SK-N-SH (cell line): ENCODE measurements around the gene UTP25. TPM values are rescaled to one million over a fixed set of nuclear protein-coding genes. Genes with fewer than 3 reads are reported as not detected.
A peak's percentile ranks its signal among the peaks of the same experiment; 100 is the strongest.

ENCODE experiments used
- CTCF ChIA-PET: fragments of 300-600, 350-600 bp; formaldehyde crosslinking; extraction: SDS; loops from one replicate; lab custom pipeline; 2021; lab: Yijun Ruan, JAX
- POLR2A ChIA-PET: fragments of 350-600 bp; sonication (Branson Sonifier 250); formaldehyde crosslinking; extraction: SDS; loops from one replicate; lab custom pipeline; 2020; ENCODE audit warnings: antibody characterized with exemption, inconsistent platforms; lab: Yijun Ruan, JAX
- DNase-seq: peaks from one replicate; pipeline ENCODE4 v3.0.0; 2012
- H2AFZ ChIP-seq: fragments of 200-600 bp; sonication (generic); 2 replicates; pipeline ENCODE4 v1.8.1; 2016; ENCODE audit warnings: antibody characterized with exemption, mild to moderate bottlenecking, low read depth
- H3F3A ChIP-seq: fragments of 200-600 bp; sonication (generic); replicated peaks from 2 replicates; pipeline ENCODE3; 2016; ENCODE audit warnings: antibody characterized with exemption, mild to moderate bottlenecking; ENCODE audit not compliant: insufficient read depth
- H3K27ac ChIP-seq, 2 experiments: fragments of 200-500 bp in 1 of 2; fragments of 200-600 bp in 1 of 2; sonication (Bioruptor generic) in 1 of 2; sonication (generic), shearing (Covaris generic) in 1 of 2; 2 replicates each; pipeline versions ENCODE4 v1.5.1 to v1.6.1; 2014 to 2016; ENCODE audit warnings: low read depth in 2 of 2, inconsistent platforms in 1 of 2, low read length in 1 of 2, mild to moderate bottlenecking in 1 of 2, mixed read lengths in 1 of 2
- H3K27me3 ChIP-seq: fragments of 200-600 bp; sonication (generic), shearing (Covaris generic); 2 replicates; pipeline ENCODE4 v1.6.1; 2016; ENCODE audit warnings: mixed run types; ENCODE audit not compliant: insufficient read depth
- H3K36me3 ChIP-seq, 2 experiments: fragments of 200-500 bp in 1 of 2; fragments of 200-600 bp in 1 of 2; sonication (Bioruptor generic) in 1 of 2; sonication (generic) in 1 of 2; replicated peaks in 1 of 2; 2 replicates each; pipeline versions ENCODE3 to v1.5.1; 2014 to 2016; ENCODE audit warnings: low read length in 1 of 2, mild to moderate bottlenecking in 1 of 2; ENCODE audit not compliant: insufficient read depth in 2 of 2, control insufficient read depth in 1 of 2
- H3K4me1 ChIP-seq, 2 experiments: fragments of 200-500 bp in 1 of 2; fragments of 200-600 bp in 1 of 2; sonication (Bioruptor generic) in 1 of 2; sonication (generic), shearing (Covaris generic) in 1 of 2; 2 replicates each; pipeline versions ENCODE4 v1.5.1 to v1.6.1; 2014 to 2016; ENCODE audit warnings: low read depth in 1 of 2, low read length in 1 of 2, mixed run types in 1 of 2; ENCODE audit not compliant: insufficient read depth in 2 of 2, control insufficient read depth in 1 of 2
- H3K4me2 ChIP-seq: fragments of 200-600 bp; sonication (generic), shearing (Covaris generic); 2 replicates; pipeline ENCODE4 v1.6.1; 2017; ENCODE audit warnings: mixed run types
- H3K4me3 ChIP-seq, 2 experiments: fragments of 200-500 bp in 1 of 2; fragments of 200-600 bp in 1 of 2; sonication (Bioruptor generic) in 1 of 2; sonication (generic), shearing (Covaris generic) in 1 of 2; 2 replicates each; pipeline versions ENCODE4 v1.5.1 to v1.8.1; 2014 to 2016; ENCODE audit warnings: low read depth in 2 of 2, inconsistent platforms in 1 of 2, low read length in 1 of 2, mild to moderate bottlenecking in 1 of 2, mixed read lengths in 1 of 2, moderate library complexity in 1 of 2
- H3K79me2 ChIP-seq: fragments of 200-600 bp; sonication (generic); 2 replicates; pipeline ENCODE4 v1.8.1; 2017; ENCODE audit warnings: mild to moderate bottlenecking; ENCODE audit not compliant: insufficient read depth
- H3K9ac ChIP-seq: fragments of 200-600 bp; sonication (generic); 2 replicates; pipeline ENCODE4 v1.6.1; 2017; ENCODE audit warnings: mixed run types
- H3K9me2 ChIP-seq: fragments of 200-600 bp; sonication (generic); 2 replicates; pipeline ENCODE4 v1.6.1; 2017; ENCODE audit warnings: mixed run types
- H3K9me3 ChIP-seq: fragments of 200-600 bp; sonication (generic); 2 replicates; pipeline ENCODE4 v1.6.1; 2017; ENCODE audit warnings: mixed run types, mild to moderate bottlenecking, moderate library complexity
- H4K20me1 ChIP-seq: fragments of 200-600 bp; sonication (generic); 2 replicates; pipeline ENCODE4 v1.6.1; 2017; ENCODE audit warnings: mild to moderate bottlenecking, mixed run types; ENCODE audit not compliant: insufficient read depth
- EZH2phosphoT487 ChIP-seq: fragments of 200-600 bp; sonication (generic); IDR thresholded peaks from 2 replicates; pipeline ENCODE4 v1.6.1; 2017; ENCODE audit warnings: low read depth, mixed run types, mild to moderate bottlenecking, antibody characterized with exemption, moderate library complexity, borderline replicate concordance
- FOSL2 ChIP-seq: IDR thresholded peaks from 2 replicates; pipeline ENCODE4 v1.4.0; 2012; ENCODE audit warnings: low read depth, mild to moderate bottlenecking, moderate library complexity, borderline replicate concordance
- FOXM1 ChIP-seq: IDR thresholded peaks from 2 replicates; pipeline ENCODE4 v1.4.0; 2012; ENCODE audit warnings: low read depth, mild to moderate bottlenecking
- GABPA ChIP-seq: IDR thresholded peaks from 2 replicates; pipeline ENCODE4 v1.4.0; 2012; ENCODE audit warnings: low read depth, mild to moderate bottlenecking
- IRF3 ChIP-seq: fragments of 150-350 bp; IDR thresholded peaks from 2 replicates; pipeline ENCODE4 v1.6.1; 2016; ENCODE audit warnings: mild to moderate bottlenecking, low read depth, low read length
- REST ChIP-seq: IDR thresholded peaks from 2 replicates; pipeline ENCODE4 v1.6.1; 2012; ENCODE audit warnings: mild to moderate bottlenecking, low read depth, low read length, moderate library complexity
- RXRA ChIP-seq: IDR thresholded peaks from 2 replicates; pipeline ENCODE4 v1.4.0; 2012; ENCODE audit warnings: low read depth, mild to moderate bottlenecking, borderline replicate concordance
- TAF1 ChIP-seq: IDR thresholded peaks from 2 replicates; pipeline ENCODE4 v1.6.1; 2012; ENCODE audit warnings: low read depth, mild to moderate bottlenecking, low read length, moderate library complexity, borderline replicate concordance
- TCF12 ChIP-seq: IDR thresholded peaks from 2 replicates; pipeline ENCODE4 v1.4.0; 2012
- USF1 ChIP-seq: IDR thresholded peaks from 2 replicates; pipeline ENCODE4 v1.4.0; 2012; ENCODE audit warnings: low read depth, borderline replicate concordance
- WGBS: methylation state at CpG from one replicate; pipeline ENCODE4 v1.1.6; 2017; ENCODE audit warnings: low lambda C conversion rate; 5-methylcytosine and 5-hydroxymethylcytosine counted together
- polyA plus RNA-seq, 3 experiments: library from polyadenylated mRNA; depleted of rRNA; stranded (reverse); fragments of >200 nt; gene quantifications; 2 replicates each; pipeline ENCODE4 v1.2.3, GENCODE V29; 2012

Gene UTP25
- polyA plus RNA-seq, 1 of the 3 experiments (the other 2 are of a cell fraction), result 6.3 TPM

- TF ChIP-seq IRF3, result no peak
- no peak for TF ChIP-seq REST
- no peak for TF ChIP-seq TCF12
- TF ChIP-seq FOXM1, result no peak
- no peak for TF ChIP-seq TAF1
- no peak for TF ChIP-seq USF1
- TF ChIP-seq GABPA, result no peak
These were observed 38.5 kb upstream of the UTP25 start (continued) for GRCh38 chr1:209789245-209789644.

GRCh38 chr1:209790286-209791193, 37.2 kb upstream of the UTP25 start:
- CTCF ChIA-PET, result interaction anchor here (1.0 to 2.1 kb wide), 4 partner anchors 12 to 37 kb away, joined by 3 to 12 read pairs (median 3); no protein-coding TSS in a partner anchor
- POLR2A ChIA-PET, result interaction anchor here (0.8 kb wide), 1 partner anchor 36 kb away, joined by 3 read pairs; no protein-coding TSS in a partner anchor
- TF ChIP-seq RXRA, result no peak
- 0 out of 2 replicates have a peak, but pooled peaks have one; percentile 12 for TF ChIP-seq FOSL2
- TF ChIP-seq EZH2phosphoT487, result no peak
- TF ChIP-seq REST, result no peak
- TF ChIP-seq, all 33 proteins: peak for 1
- Histone ChIP-seq H4K20me1 (no peaks in the 10 kb centered on the region), H3K9ac (no peak overlapping the region; the same call in 1 of the 2 replicates), H3K36me3 (no peaks in the 10 kb centered on the region), H3K27me3 (no peaks in the 10 kb centered on the region), H3K9me2 (no peaks in the 10 kb centered on the region), H3F3A (peaks cover 7% of the 10 kb centered on the region), H3K4me3 (no peak overlapping the region), H3K79me2 (no peaks in the 10 kb centered on the region), H3K4me1 (peaks cover 0 to 15% of the 10 kb centered on the region in 2 experiments; a peak in 1 of 4 replicates), H2AFZ (no peak overlapping the region; the same call in 1 of the 2 replicates), H3K9me3 (no peaks in the 10 kb centered on the region), H3K27ac (peak overlapping the region in 1 of 2 experiments; percentile 76; a peak in 2 of 4 replicates), H3K4me2 (no peak overlapping the region)
- DNase-seq, result no peak
- 80% methylated on average over 5 of the region's 10 CpGs for WGBS
